GM21526 (cell line): Measurements from ENCODE around the gene CABP4.
A peak's percentile ranks its signal among the peaks of the same experiment; 100 is the strongest.

Source experiments
- ATAC-seq: cut with Tn5 transposase; IDR thresholded peaks from one replicate; pipeline ENCODE4 v1.9.1; 2021; ENCODE audit warnings: moderate library complexity; ENCODE audit not compliant: unreplicated experiment, low FRiP score

The CABP4 gene

GRCh38 chr11:67506426-67507051 lies 51.4 kb downstream of the CABP4 start:
- ATAC-seq: no peak

- ATAC-seq: no peak
These were observed 52.2 kb downstream of the CABP4 start for GRCh38 chr11:67507242-67507863.

- peak; percentile 62 for ATAC-seq
These were observed 52.8 kb downstream of the CABP4 start, which contains the start of gene CDK2AP2 for GRCh38 chr11:67507864-67508485. CDK2AP2 (minus strand) TSS chr11:67508162; CDS start chr11:67508082, 80 bp downstream.

- peak; percentile 40 for ATAC-seq
These were observed 53.5 kb downstream of the CABP4 start for GRCh38 chr11:67508486-67509121.

- ATAC-seq: no peak
These were observed 54.8 kb downstream of the CABP4 start for GRCh38 chr11:67510023-67510345.
